H9 (cell line): ENCODE results near the gene SPECC1L. TPM values are rescaled to one million over a fixed set of nuclear protein-coding genes. Genes with fewer than 3 reads are reported as not detected.
A peak's percentile ranks its signal among the peaks of the same experiment; 100 is the strongest.

Experiments used
- DNase-seq: peaks from one replicate; pipeline ENCODE4 v3.0.0-alpha.2; 2017
- H2AFZ ChIP-seq: one replicate; pipeline ENCODE4 v1.6.1; 2013; ENCODE audit warnings: mild to moderate bottlenecking, low read length, control low read depth, moderate library complexity
- H2AK5ac ChIP-seq: 2 replicates; pipeline ENCODE4 v1.6.1; 2013; ENCODE audit warnings: low read length, control low read depth, mixed read lengths; ENCODE audit not compliant: insufficient read length
- H2BK120ac ChIP-seq: one replicate; pipeline ENCODE4 v1.6.1; 2013; ENCODE audit warnings: low read depth, mild to moderate bottlenecking, low read length, control low read depth, inconsistent platforms; ENCODE audit not compliant: poor library complexity, severe bottlenecking
- H2BK12ac ChIP-seq: 2 replicates; pipeline ENCODE4 v1.6.1; 2013; ENCODE audit warnings: low read length, control low read depth, mixed read lengths, low read depth; ENCODE audit not compliant: insufficient read length
- H2BK15ac ChIP-seq: 2 replicates; pipeline ENCODE4 v1.6.1; 2013; ENCODE audit warnings: low read depth, low read length, control low read depth
- H2BK20ac ChIP-seq: one replicate; pipeline ENCODE4 v1.6.1; 2013; ENCODE audit warnings: low read depth, mild to moderate bottlenecking, low read length, control low read depth, inconsistent platforms; ENCODE audit not compliant: poor library complexity, severe bottlenecking
- H2BK5ac ChIP-seq: 2 replicates; pipeline ENCODE4 v1.6.1; 2013; ENCODE audit warnings: low read length, control low read depth, mixed read lengths; ENCODE audit not compliant: insufficient read length
- H3K14ac ChIP-seq: 2 replicates; pipeline ENCODE4 v1.6.1; 2013; ENCODE audit warnings: low read length, control low read depth; ENCODE audit not compliant: insufficient read depth
- H3K18ac ChIP-seq: 2 replicates; pipeline ENCODE4 v1.6.1; 2013; ENCODE audit warnings: low read depth, mild to moderate bottlenecking, mixed read lengths, low read length, control low read depth; ENCODE audit not compliant: insufficient read length
- H3K23ac ChIP-seq: 2 replicates; pipeline ENCODE4 v1.6.1; 2013; ENCODE audit warnings: low read length, control low read depth, mixed read lengths, low read depth; ENCODE audit not compliant: insufficient read length
- H3K23me2 ChIP-seq: 2 replicates; pipeline ENCODE4 v1.6.1; 2013; ENCODE audit warnings: low read depth, mild to moderate bottlenecking, mixed read lengths, low read length, control low read depth; ENCODE audit not compliant: insufficient read length, poor library complexity, severe bottlenecking
- H3K27ac ChIP-seq: 2 replicates; pipeline ENCODE4 v1.5.1; 2013; ENCODE audit warnings: low read length, control low read depth, mixed read lengths, low read depth; ENCODE audit not compliant: insufficient read length
- H3K27me3 ChIP-seq: 2 replicates; pipeline ENCODE4 v1.6.1; 2013; ENCODE audit warnings: low read length, control low read depth, inconsistent platforms; ENCODE audit not compliant: insufficient read depth
- H3K4ac ChIP-seq: 2 replicates; pipeline ENCODE4 v1.6.1; 2013; ENCODE audit warnings: low read depth, mild to moderate bottlenecking, control low read depth, inconsistent platforms, low read length, moderate library complexity
- H3K4me1 ChIP-seq: 2 replicates; pipeline ENCODE4 v1.6.1; 2013; ENCODE audit warnings: low read length, control low read depth, inconsistent platforms; ENCODE audit not compliant: insufficient read depth
- H3K4me2 ChIP-seq: 2 replicates; pipeline ENCODE4 v1.6.1; 2013; ENCODE audit warnings: low read length, control low read depth, mixed read lengths; ENCODE audit not compliant: insufficient read length, insufficient read depth
- H3K56ac ChIP-seq: 2 replicates; pipeline ENCODE4 v1.6.1; 2013; ENCODE audit warnings: low read depth, mild to moderate bottlenecking, mixed read lengths, low read length, control low read depth; ENCODE audit not compliant: insufficient read length
- H3K79me1 ChIP-seq: 2 replicates; pipeline ENCODE4 v1.6.1; 2013; ENCODE audit warnings: low read depth, mild to moderate bottlenecking, moderate library complexity, low read length, control low read depth, inconsistent platforms; ENCODE audit not compliant: insufficient read depth, poor library complexity, severe bottlenecking
- H3K79me2 ChIP-seq: 2 replicates; pipeline ENCODE4 v1.6.1; 2013; ENCODE audit warnings: low read length, control low read depth, inconsistent platforms; ENCODE audit not compliant: insufficient read depth
- H3K9ac ChIP-seq: 2 replicates; pipeline ENCODE4 v1.6.1; 2013; ENCODE audit warnings: low read length, control low read depth, mixed read lengths; ENCODE audit not compliant: insufficient read length; ENCODE audit errors: extremely low read depth
- H3K9me3 ChIP-seq: one replicate; pipeline ENCODE4 v1.6.1; 2013; ENCODE audit warnings: low read depth, low read length, inconsistent platforms; ENCODE audit not compliant: control insufficient read depth
- H3T11ph ChIP-seq: one replicate; pipeline ENCODE4 v1.6.1; 2013; ENCODE audit warnings: mild to moderate bottlenecking, low read length, control low read depth, inconsistent platforms
- H4K20me1 ChIP-seq: one replicate; pipeline ENCODE4 v1.6.1; 2013; ENCODE audit not compliant: control insufficient read depth, insufficient read length, insufficient read depth
- H4K5ac ChIP-seq: 2 replicates; pipeline ENCODE4 v1.6.1; 2013; ENCODE audit warnings: low read depth, mild to moderate bottlenecking, mixed read lengths, low read length, control low read depth; ENCODE audit not compliant: insufficient read length
- H4K8ac ChIP-seq: replicated peaks from 2 replicates; pipeline ENCODE4 v1.6.1; 2013; ENCODE audit warnings: low read length, control low read depth, mixed read lengths, low read depth; ENCODE audit not compliant: insufficient read length
- H4K91ac ChIP-seq: 2 replicates; pipeline ENCODE4 v1.6.1; 2013; ENCODE audit warnings: low read depth, mild to moderate bottlenecking, moderate library complexity, mixed read lengths, low read length, control low read depth; ENCODE audit not compliant: insufficient read length
- H3K27ac Mint-ChIP-seq, 3 experiments: 2 replicates in 2 of 3; 3 replicates in 1 of 3; pipeline ENCODE4 v1.8.0; 2020 to 2021; ENCODE audit warnings: mixed read lengths in 3 of 3, mild to moderate bottlenecking in 1 of 3, moderate library complexity in 1 of 3
- H3K27me3 Mint-ChIP-seq: 2 replicates; pipeline ENCODE4 v1.8.0; 2021; ENCODE audit warnings: low read depth, mild to moderate bottlenecking, moderate library complexity, mixed read lengths
- H3K36me3 Mint-ChIP-seq, 3 experiments: 2 replicates in 2 of 3; 3 replicates in 1 of 3; pipeline ENCODE4 v1.8.0; 2020 to 2021; ENCODE audit warnings: low read depth in 3 of 3, mixed read lengths in 3 of 3; ENCODE audit not compliant: insufficient read depth in 1 of 3
- H3K4me1 Mint-ChIP-seq, 2 experiments: 2 replicates each; pipeline ENCODE4 v1.8.0; 2020; ENCODE audit warnings: mixed read lengths in 2 of 2
- H3K4me3 Mint-ChIP-seq, 2 experiments: 2 replicates in 1 of 2; 3 replicates in 1 of 2; pipeline ENCODE4 v1.8.0; 2020 to 2021; ENCODE audit warnings: mild to moderate bottlenecking in 2 of 2, mixed read lengths in 2 of 2, moderate library complexity in 1 of 2
- H3K9me3 Mint-ChIP-seq, 2 experiments: 2 replicates in 1 of 2; 3 replicates in 1 of 2; pipeline ENCODE4 v1.8.0; 2020; ENCODE audit warnings: mild to moderate bottlenecking in 2 of 2, mixed read lengths in 2 of 2, moderate library complexity in 1 of 2
- CTCF ChIP-seq: fragments of 200-600 bp; sonication (generic); conservative IDR thresholded peaks from 3 replicates; pipeline ENCODE4 v1.8.0; 2021; ENCODE audit warnings: antibody characterized with exemption, mild to moderate bottlenecking
- WGBS: extraction: QIAGEN DNeasy Blood & Tissue Kit; methylation state at CpG from one replicate; pipeline ENCODE4 v1.1.7; 2013; ENCODE audit warnings: missing lambda C conversion rate, low lambda C conversion rate, mixed read lengths; ENCODE audit not compliant: insufficient read length; ENCODE audit errors: extremely low coverage; 5-methylcytosine and 5-hydroxymethylcytosine counted together
- total RNA-seq: library from RNA; stranded (reverse); gene quantifications from 2 replicates; pipeline ENCODE4 v1.2.1, GENCODE V29; 2021

The SPECC1L gene
- total RNA-seq, 1 experiment from 2014 or later: 57.1 TPM

- no peak overlapping the region for H3K27ac ChIP-seq
- H2BK5ac ChIP-seq: no peak overlapping the region
- no peak overlapping the region for H2BK120ac ChIP-seq
- no peaks in the 10 kb centered on the region for H3K9me3 ChIP-seq
- Mint-ChIP-seq H3K36me3 (peaks cover 18 to 33% (median 25%) of the 10 kb centered on the region in 3 experiments), H3K4me3 (no peak overlapping the region), H3K27ac (peak overlapping the region; percentile 65 to 91 (median 67); a peak in 6 of 7 replicates), H3K9me3 (no peaks in the 10 kb centered on the region), H3K27me3 (no peaks in the 10 kb centered on the region), H3K4me1 (peaks cover 15 to 17% of the 10 kb centered on the region in 2 experiments)
- H3T11ph ChIP-seq: no peak overlapping the region
- no peaks in the 10 kb centered on the region for H3K4me1 ChIP-seq
- H3K23ac ChIP-seq: no peak overlapping the region
- no peaks in the 10 kb centered on the region for H3K27me3 ChIP-seq
- no peak overlapping the region for H3K9ac ChIP-seq
- no peak overlapping the region for H2BK12ac ChIP-seq
- H2BK15ac ChIP-seq: no peak overlapping the region
- H2BK20ac ChIP-seq: no peak overlapping the region
- DNase-seq: no peak
- no peak overlapping the region for H2AFZ ChIP-seq
- no CpG with 5 or more reads among the region's 15 CpGs for WGBS
- H4K8ac ChIP-seq: no peak overlapping the region
- no peaks in the 10 kb centered on the region for H3K79me1 ChIP-seq
- H3K56ac ChIP-seq: no peak overlapping the region
- peak overlapping the region; percentile 10; the same call in 1 of the 2 replicates for H3K14ac ChIP-seq
- H4K91ac ChIP-seq: no peak overlapping the region
- no peak overlapping the region for H4K5ac ChIP-seq
- H3K4me2 ChIP-seq: no peak overlapping the region
- no peak overlapping the region for H3K18ac ChIP-seq
- H4K20me1 ChIP-seq: no peaks in the 10 kb centered on the region
- TF ChIP-seq CTCF: no peak
- no peaks in the 10 kb centered on the region for H3K79me2 ChIP-seq
- no peak overlapping the region for H3K4ac ChIP-seq
- no peak overlapping the region for H2AK5ac ChIP-seq
- no peaks in the 10 kb centered on the region for H3K23me2 ChIP-seq
These were observed 136.6 kb downstream of the SPECC1L start for GRCh38 chr22:24407278-24407665.
